HepG2 (cell line): Measurements from ENCODE around the gene SPHK2. TPM values are rescaled to one million over a fixed set of nuclear protein-coding genes. Genes with fewer than 3 reads are reported as not detected.

Experiments
- ATAC-seq: fragments of 200-7000 bp; cut with Tn5 transposase; 3 replicates; pipeline ENCODE4 v1.9.1; 2020; ENCODE audit warnings: mild to moderate bottlenecking, moderate library complexity
- BruUV-seq: library from RNA; stranded (reverse); fragments of 400-500 nt; replicated peaks from 2 replicates; lab custom pipeline; 2021; lab: Mats Ljungman, UMichigan
- CTCF ChIA-PET: fragments of 300-600 bp; formaldehyde crosslinking; extraction: SDS; loops from one replicate; lab custom pipeline; 2021; ENCODE audit warnings: low total read pairs, inconsistent platforms, low intra/inter-chr PET ratio; lab: Yijun Ruan, JAX
- POLR2A ChIA-PET: fragments of 350-600 bp; sonication (Branson Sonifier 250); formaldehyde crosslinking; loops from one replicate; lab custom pipeline; 2020; ENCODE audit warnings: antibody characterized with exemption, inconsistent platforms; lab: Yijun Ruan, JAX
- DNase-seq: peaks from one replicate; pipeline ENCODE4 v3.0.0-alpha.2; 2015; ENCODE audit warnings: low spot score
- FAIRE-seq: peaks from 3 replicates; lab custom pipeline; 2011; peaks lifted over from hg19 to GRCh38; lab: Jason Lieb, UNC
- H2AFZ ChIP-seq: one replicate; pipeline ENCODE4 v1.6.1; 2011; ENCODE audit warnings: low read length, inconsistent platforms
- H3K27ac ChIP-seq: fragments of 300-600 bp; 3 replicates; pipeline ENCODE4 v1.8.0; 2011; ENCODE audit warnings: mixed run types, mild to moderate bottlenecking, mixed read lengths, low read length, inconsistent platforms; ENCODE audit not compliant: insufficient read depth; ENCODE audit errors: extremely low read length
- H3K27me3 ChIP-seq, 2 experiments: fragments of 200-600 bp in 1 of 2; 2 replicates in 1 of 2; 3 replicates in 1 of 2; pipeline versions ENCODE4 v1.6.0 to v1.8.0; 2011; ENCODE audit warnings: low read length in 2 of 2, mild to moderate bottlenecking in 2 of 2, moderate library complexity in 2 of 2, inconsistent platforms in 1 of 2; ENCODE audit not compliant: insufficient read depth in 2 of 2, control insufficient read depth in 1 of 2
- H3K36me3 ChIP-seq, 2 experiments: fragments of 200-600 bp in 1 of 2; replicated peaks in 1 of 2; 2 replicates in 1 of 2; 3 replicates in 1 of 2; pipeline versions ENCODE4 v1.5.1 to v1.8.0; 2011; ENCODE audit warnings: low read length in 2 of 2, inconsistent platforms in 1 of 2; ENCODE audit not compliant: insufficient read depth in 2 of 2, control insufficient read depth in 1 of 2
- H3K4me1 ChIP-seq: 2 replicates; pipeline ENCODE4 v1.5.1; 2012; ENCODE audit warnings: low read length, inconsistent platforms; ENCODE audit not compliant: insufficient read depth
- H3K4me2 ChIP-seq: 2 replicates; pipeline ENCODE4 v1.6.0; 2011; ENCODE audit warnings: low read depth, low read length, inconsistent platforms
- H3K4me3 ChIP-seq, 3 experiments: fragments of 200-600 bp in 1 of 3; sonication (generic), shearing (Covaris generic) in 1 of 3; replicated peaks in 1 of 3; 2 replicates each; pipeline ENCODE4 v1.5.1; 2011 to 2016; ENCODE audit warnings: low read length in 3 of 3, inconsistent platforms in 2 of 3, low read depth in 2 of 3, mild to moderate bottlenecking in 2 of 3, control low read depth in 1 of 3, mixed read lengths in 1 of 3; ENCODE audit not compliant: insufficient read depth in 1 of 3
- H3K79me2 ChIP-seq: one replicate; pipeline ENCODE4 v1.6.1; 2011; ENCODE audit warnings: low read length, inconsistent platforms; ENCODE audit not compliant: insufficient read depth
- H3K9ac ChIP-seq: 2 replicates; pipeline ENCODE4 v1.6.0; 2011; ENCODE audit warnings: mild to moderate bottlenecking, low read depth, low read length, inconsistent platforms; ENCODE audit not compliant: insufficient read depth
- H3K9me3 ChIP-seq: 2 replicates; pipeline ENCODE4 v1.5.1; 2012; ENCODE audit warnings: mild to moderate bottlenecking, low read length
- H4K20me1 ChIP-seq: 2 replicates; pipeline ENCODE4 v1.6.0; 2011; ENCODE audit warnings: inconsistent platforms, mild to moderate bottlenecking, low read length, moderate library complexity; ENCODE audit not compliant: insufficient read depth
- CREB1 ChIP-seq, 2 experiments: fragments of 450-650 bp in 1 of 2; IDR thresholded peaks; 2 replicates each; pipeline ENCODE4 v1.6.1; 2016 to 2017; ENCODE audit warnings: control low read depth in 1 of 2, mild to moderate bottlenecking in 1 of 2, missing compliant biosample characterization in 1 of 2, missing genetic modification characterization in 1 of 2
- FOSL2 ChIP-seq: sonication (generic); formaldehyde crosslinking; IDR thresholded peaks from 2 replicates; pipeline ENCODE4 v1.4.0; 2020; ENCODE audit warnings: missing genetic modification reagents
- FOXA1 ChIP-seq, 2 experiments: fragments of 450-650 bp in 1 of 2; sonication (generic) in 1 of 2; formaldehyde crosslinking in 1 of 2; IDR thresholded peaks; 2 replicates each; pipeline versions ENCODE4 v1.4.0 to v1.6.1; 2016 to 2020; ENCODE audit warnings: missing genetic modification reagents in 1 of 2
- GATAD1 ChIP-seq: IDR thresholded peaks from 2 replicates; pipeline ENCODE4 v1.6.1; 2016; ENCODE audit warnings: missing genetic modification reagents, missing compliant biosample characterization
- HNRNPLL ChIP-seq: fragments of 200-400 bp; formaldehyde crosslinking; IDR thresholded peaks from 2 replicates; pipeline ENCODE4 v1.6.1; 2017; ENCODE audit warnings: mild to moderate bottlenecking, low read depth, low read length; ENCODE audit not compliant: poor library complexity, severe bottlenecking
- MEIS1 ChIP-seq: sonication (generic); formaldehyde crosslinking; IDR thresholded peaks from 2 replicates; pipeline ENCODE4 v1.9.0; 2021; ENCODE audit warnings: mild to moderate bottlenecking, missing genetic modification reagents, moderate library complexity, borderline replicate concordance
- MYPOP ChIP-seq: sonication (generic); formaldehyde crosslinking; IDR thresholded peaks from 2 replicates; pipeline ENCODE4 v1.8.1; 2023; ENCODE audit warnings: mild to moderate bottlenecking, moderate library complexity, missing genetic modification reagents
- SOX5 ChIP-seq: IDR thresholded peaks from 2 replicates; pipeline ENCODE4 v1.6.1; 2016; ENCODE audit warnings: borderline replicate concordance
- ZNF142 ChIP-seq: sonication (generic); formaldehyde crosslinking; IDR thresholded peaks from 2 replicates; pipeline ENCODE4 v1.4.0; 2020; ENCODE audit warnings: missing genetic modification reagents
- ZNF761 ChIP-seq: sonication (generic); formaldehyde crosslinking; conservative IDR thresholded peaks from 2 replicates; pipeline ENCODE4 v1.4.0; 2020; ENCODE audit warnings: mild to moderate bottlenecking, missing genetic modification reagents
- ZNF770 ChIP-seq: sonication (generic); formaldehyde crosslinking; IDR thresholded peaks from 2 replicates; pipeline ENCODE4 v1.5.0; 2020; ENCODE audit warnings: mild to moderate bottlenecking, missing genetic modification reagents
- ZSCAN5A ChIP-seq: sonication (generic); formaldehyde crosslinking; IDR thresholded peaks from 2 replicates; pipeline ENCODE4 v1.8.0; 2022; ENCODE audit warnings: mild to moderate bottlenecking, missing genetic modification reagents, borderline replicate concordance
- WGBS: methylation state at CpG from one replicate; pipeline ENCODE4 v1.1.6; 2017; ENCODE audit warnings: low lambda C conversion rate; 5-methylcytosine and 5-hydroxymethylcytosine counted together
- in situ Hi-C: cut with HindIII; loops from 2 replicates; pipeline ENCODE4 v1.10.0; 2017; ENCODE audit warnings: low pct_unique_long_range_greater_than_20kb; ENCODE audit not compliant: extremely low pct_ligation_motif_present
- intact Hi-C: fragments of 100-400 bp; cut with micrococcal nuclease; formaldehyde crosslinking; loops from one replicate; pipeline ENCODE4 v1.10.0; 2022; ENCODE audit not compliant: unreplicated experiment
- polyA plus RNA-seq, 8 experiments: library from polyadenylated mRNA; depleted of rRNA in 3 of 8; stranded (reverse) in 7 of 8; unstranded in 1 of 8; fragments of >200 nt; fragmentation: Illumina TruSeq in 4 of 8; extraction: Trizol in 4 of 8; gene quantifications; 2 replicates each; pipeline versions ENCODE4 v1.2.1 to v1.2.3, GENCODE V29; 2011 to 2016; ENCODE audit warnings: low read depth in 4 of 8, missing spikeins in 1 of 8, mixed read lengths in 1 of 8; ENCODE audit not compliant: insufficient read depth in 1 of 8
- total RNA-seq, 5 experiments: library from RNA; depleted of rRNA; stranded (reverse); fragments of >200 nt; fragmentation: Illumina TruSeq; extraction: Trizol; gene quantifications; 2 replicates each; pipeline ENCODE4 v1.2.3, GENCODE V29; 2016; ENCODE audit warnings: low read depth in 1 of 5

SPHK2 gene
- total and polyA plus RNA-seq, 2 of the 13 experiments (the other 11 are each of a cell fraction or from before 2014, with no cell fraction given): 2.9 to 14.4 TPM

- Histone ChIP-seq H3K4me2 (peak overlapping the region; percentile 32; the same call in 1 of the 2 replicates), H3K27ac (peak overlapping the region; percentile 69), H3K4me3 (no peak overlapping the region), H3K4me1 (peaks cover 52% of the 10 kb centered on the region), H3K9me3 (no peaks in the 10 kb centered on the region), H3K79me2 (no peaks in the 10 kb centered on the region), H4K20me1 (no peaks in the 10 kb centered on the region), H3K9ac (peak overlapping the region; percentile 26), H3K36me3 (no peaks in the 10 kb centered on the region), H3K27me3 (no peaks in the 10 kb centered on the region), H2AFZ (no peak overlapping the region)
- BruUV-seq: TSS peak; percentile 41
- FAIRE-seq (peak; percentile 43), DNase-seq (peak; percentile 73), ATAC-seq (peak; percentile 58)
- POLR2A ChIA-PET: interaction anchor here (0.9 to 1.8 kb wide), 3 partner anchors 8 to 19 kb away, joined by 4 to 20 read pairs (median 4); partner anchors contain the start of genes DBP, RPL18 and SPHK2
- CTCF ChIA-PET: no interaction called here
- intact Hi-C loops: no loop called here
- WGBS: no CpG with 5 or more reads among the region's 6 CpGs
- in situ Hi-C loops: no loop called here
- TF ChIP-seq ZSCAN5A (CRISPR knock-in tag) (no peak; the same call in 1 of the 2 replicates), MYPOP (CRISPR knock-in tag) (no peak), CREB1 (IDR thresholded peaks at IDR 0.05) (no peak), CREB1 (CRISPR knock-in tag; IDR thresholded peaks at IDR 0.05) (no peak), ZNF761 (no peak), ZNF142 (no peak), ZNF770 (no peak), HNRNPLL (no peak), FOSL2 (CRISPR knock-in tag) (peak; percentile 11; the same call in 1 of the 2 replicates), GATAD1 (CRISPR knock-in tag) (no peak), MEIS1 (CRISPR knock-in tag) (no peak), FOXA1 (IDR thresholded peaks at IDR 0.05) (no peak), FOXA1 (CRISPR knock-in tag; IDR thresholded peaks at IDR 0.05) (no peak), SOX5 (peak; percentile 75)
These were observed 8.0 kb downstream of the SPHK2 start for GRCh38 chr19:48627201-48627864.
